TTC549 (cell line): ENCODE data around the gene SIGMAR1.

Source experiments
- FAIRE-seq: peaks from 2 replicates; lab custom pipeline; 2012; peaks lifted over from hg19 to GRCh38; lab: Jason Lieb, UNC

Gene SIGMAR1

DNA sequence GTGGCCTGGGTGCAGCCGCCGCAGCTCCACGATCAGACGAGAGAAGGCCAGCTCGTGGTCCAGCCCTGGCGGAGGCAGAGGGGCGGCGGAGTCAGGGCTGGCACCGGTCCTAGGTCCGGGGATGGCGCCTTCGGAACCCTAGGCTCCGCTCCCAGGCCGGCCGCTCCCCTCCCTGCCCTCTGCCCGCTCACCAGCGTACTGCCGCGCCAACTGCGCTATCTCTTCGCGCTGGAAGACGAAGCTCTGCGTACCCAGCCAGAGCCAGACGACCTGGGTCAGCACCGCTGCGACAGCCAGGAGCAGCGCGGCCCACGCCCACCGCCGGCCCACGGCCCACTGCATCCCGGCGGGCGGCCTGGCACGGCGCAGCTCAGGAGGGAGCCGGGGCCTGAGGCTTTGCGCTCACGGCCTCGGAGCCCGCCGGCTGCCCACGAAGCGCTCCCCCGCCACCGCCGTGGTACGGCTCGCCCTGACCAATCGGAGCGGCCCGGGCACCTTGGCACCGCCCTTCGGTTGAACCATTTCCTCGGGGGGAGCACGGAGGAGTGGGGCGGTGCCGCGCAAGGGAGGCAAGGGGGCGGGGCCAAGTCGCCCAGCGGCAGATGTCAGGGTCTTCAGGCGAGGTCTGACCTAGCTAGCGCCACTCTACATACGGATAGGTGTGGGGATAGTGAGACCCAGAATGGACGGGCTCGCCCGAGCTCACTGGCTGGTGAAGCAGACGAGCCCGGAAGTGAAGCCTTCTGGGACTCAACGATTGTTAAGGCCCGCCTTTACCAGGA lies at the start of gene SIGMAR1:
Gene SIGMAR1, minus strand, starts transcription at position 432 of the 782 bp plus-strand sequence. Its CDS starts 90 bp downstream, at position 342.
- FAIRE-seq: no peak

DNA sequence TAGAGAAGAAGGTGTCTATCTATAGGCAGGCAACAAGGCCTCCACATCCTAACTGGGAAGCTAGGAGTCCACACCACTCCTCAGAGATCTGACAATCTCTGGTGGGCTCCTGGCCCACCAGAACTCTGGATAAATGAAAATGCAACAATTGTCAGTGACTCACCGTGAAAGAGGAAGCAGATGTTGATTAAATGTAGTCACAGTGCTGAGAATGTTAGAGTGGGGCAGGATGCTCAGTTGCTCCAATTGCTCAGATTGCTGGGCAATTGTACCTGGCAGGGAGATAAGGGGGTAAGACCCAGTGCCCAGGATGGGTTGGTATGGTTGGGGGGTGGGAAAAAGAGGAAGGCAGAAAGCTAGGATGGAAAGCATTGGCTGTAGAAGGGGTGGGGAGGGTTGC lies 49.1 kb upstream of the SIGMAR1 start:
- no peak for FAIRE-seq

DNA sequence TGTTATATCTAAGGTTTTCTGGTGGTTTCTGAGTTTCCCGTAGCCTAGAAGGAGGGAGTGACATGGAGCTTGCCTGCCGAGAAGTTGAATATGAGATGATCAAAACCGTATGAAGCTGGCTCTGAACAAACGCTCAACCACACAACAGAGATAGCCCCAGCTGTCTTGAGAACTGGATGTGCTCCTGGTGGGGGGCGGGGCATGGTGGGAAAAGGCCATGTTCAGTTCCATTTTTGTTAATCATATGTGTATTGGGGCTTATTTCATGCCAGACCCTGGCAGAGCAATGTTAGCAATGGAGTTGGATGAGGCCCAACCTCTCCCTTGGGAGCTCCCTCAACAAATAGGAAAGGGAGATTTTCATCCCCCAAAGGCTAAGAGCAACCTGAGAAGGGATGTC lies 48.6 kb upstream of the SIGMAR1 start:
- no peak for FAIRE-seq

DNA sequence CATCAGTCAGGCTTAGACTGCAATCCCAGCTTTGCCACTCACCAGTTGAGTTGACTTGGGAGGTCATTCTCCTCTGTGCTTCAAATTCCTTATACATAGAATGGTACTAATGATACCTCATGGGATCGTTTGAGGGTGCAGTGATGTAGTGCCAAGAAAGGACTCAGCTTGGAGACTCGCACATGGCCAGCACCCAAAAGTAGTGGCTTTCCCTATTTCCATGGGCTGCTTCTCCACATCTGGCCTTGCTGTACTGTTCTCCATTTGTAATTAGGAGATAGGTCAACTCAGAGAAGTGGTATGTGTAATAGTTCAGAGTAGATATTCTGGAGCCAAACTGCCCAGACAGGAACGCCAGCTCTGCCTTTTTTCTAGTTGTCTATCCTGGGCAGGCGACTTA lies 48.0 kb upstream of the SIGMAR1 start:
- no peak for FAIRE-seq

DNA sequence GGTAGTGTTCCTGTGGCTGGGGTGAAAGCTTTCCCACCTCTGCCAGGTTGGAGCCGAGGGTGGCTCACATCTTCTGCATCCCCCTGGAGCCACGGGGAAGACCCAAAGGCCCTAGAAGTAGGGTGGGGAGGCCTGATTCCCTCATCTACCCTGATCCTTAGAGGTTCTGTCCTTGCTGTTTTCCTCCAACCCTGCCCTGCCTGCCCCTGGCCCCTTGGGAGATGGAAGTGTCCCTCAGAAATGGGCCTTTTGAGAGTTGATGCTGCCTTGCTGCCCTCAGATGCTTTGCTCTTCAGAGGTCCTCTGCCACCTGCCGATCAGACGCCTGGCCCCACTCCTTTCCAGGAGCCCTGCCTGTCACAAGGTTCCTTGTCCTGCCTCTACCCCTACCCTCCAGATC lies 47.2 kb upstream of the SIGMAR1 start:
- no peak for FAIRE-seq

DNA sequence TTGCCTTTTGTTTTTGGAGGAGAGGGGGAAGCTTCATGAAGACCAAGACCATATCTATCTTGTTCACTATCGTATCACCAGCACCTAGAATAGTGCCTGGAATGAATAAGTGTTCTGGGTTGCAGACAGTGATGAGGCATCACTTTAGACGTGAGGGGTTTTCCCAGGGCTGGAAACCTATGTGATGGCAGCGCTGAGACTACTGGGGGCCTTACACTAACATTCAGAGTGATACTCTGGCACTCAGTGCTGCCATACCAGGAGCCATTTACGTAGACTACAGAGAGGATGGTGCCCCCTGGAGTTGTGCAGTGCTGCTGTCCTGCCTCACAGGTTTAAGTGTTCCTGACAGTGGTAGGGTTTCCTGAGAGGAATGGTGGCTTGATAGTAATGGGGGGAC lies 46.6 kb upstream of the SIGMAR1 start:
- no peak for FAIRE-seq

DNA sequence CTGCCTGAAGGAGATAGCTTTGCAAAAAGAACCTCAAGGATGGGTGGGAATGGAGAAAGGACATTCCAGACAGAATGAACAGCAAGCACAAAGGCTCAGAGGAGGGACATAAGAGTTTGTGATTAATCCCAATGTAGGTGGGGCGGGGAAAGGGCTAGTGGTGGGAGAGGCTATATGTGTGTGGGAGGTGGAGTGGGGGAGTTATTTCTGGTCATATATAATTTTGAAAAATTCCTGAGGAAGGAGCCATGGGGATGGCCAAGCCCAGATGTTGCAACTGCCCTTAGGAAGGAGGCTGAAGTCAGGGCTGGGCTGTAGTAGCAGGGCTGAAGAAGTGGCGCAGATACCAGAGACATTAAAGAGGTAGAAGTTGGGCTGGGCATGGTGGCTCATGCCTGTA lies 38.3 kb upstream of the SIGMAR1 start:
- FAIRE-seq: no peak

DNA sequence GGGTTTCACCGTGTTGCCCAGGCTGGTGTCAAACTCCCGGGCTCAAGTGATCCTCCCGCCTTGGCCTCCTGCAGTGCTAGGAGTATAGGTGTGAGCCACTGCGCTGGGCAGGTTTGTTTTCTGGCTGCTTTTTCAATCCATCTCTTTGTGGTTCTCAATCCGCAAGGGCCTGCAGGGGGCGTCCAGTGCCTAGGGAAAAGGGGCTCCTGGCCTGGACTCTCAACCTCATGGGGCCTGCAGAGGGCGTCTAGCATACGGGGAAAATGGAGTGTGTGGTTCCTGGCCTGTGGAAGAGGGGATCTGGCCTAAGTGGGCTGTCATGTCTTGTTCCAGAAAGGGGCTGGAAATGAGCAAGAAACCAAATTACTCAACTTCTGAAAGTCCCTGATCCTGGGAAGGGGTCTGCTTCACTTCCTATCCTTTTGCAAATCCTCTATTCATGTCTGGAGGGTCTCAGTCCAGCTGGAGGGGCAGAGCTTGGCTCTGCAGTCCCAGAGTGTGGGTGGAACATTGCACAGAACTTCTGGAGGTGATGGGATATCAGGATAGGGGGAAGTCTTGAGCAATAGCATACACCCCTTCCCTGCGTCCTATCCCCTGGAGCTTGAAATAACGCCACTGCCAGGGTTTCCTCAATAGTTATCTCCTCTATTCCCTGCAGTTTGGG lies 37.6 kb upstream of the SIGMAR1 start:
- FAIRE-seq: no peak

DNA sequence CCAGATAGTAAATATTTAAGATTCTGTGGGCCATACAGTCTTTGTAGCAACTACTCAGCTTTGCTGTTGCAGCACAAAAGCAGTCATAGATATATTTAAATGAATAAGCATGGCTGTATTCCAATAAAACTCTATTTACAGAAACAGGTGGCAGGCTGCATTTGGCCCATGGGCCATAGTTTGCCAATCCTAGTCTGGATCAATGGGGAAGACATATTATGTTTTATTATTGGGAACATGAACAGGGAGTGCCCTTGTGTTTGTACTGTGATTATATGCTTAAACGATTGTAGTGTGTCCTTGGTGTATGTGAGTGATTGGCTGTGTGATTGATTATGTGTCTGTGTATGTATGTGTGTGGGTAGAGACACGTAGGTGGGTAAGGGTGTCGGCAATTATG lies 36.9 kb upstream of the SIGMAR1 start:
- FAIRE-seq: no peak

DNA sequence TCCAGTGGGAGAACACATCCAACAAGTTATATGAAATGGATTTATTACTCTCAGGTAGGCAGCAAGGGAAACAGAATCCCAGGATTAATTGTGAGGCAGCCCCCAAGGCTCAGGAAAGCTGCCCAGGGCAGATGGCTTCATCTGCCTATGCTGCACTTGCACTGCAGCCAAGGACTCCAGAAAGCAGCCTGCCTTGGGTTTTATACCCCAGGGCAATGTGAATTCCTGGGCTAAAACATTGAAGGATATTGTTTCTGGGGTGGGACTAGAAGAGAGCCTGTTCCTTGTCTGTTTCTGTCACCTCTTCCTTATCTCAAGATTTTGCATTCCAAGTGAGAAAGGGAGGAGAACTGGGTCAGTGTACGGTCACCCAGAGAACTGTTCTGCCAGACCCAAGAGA lies 33.7 kb upstream of the SIGMAR1 start:
- FAIRE-seq: no peak

DNA sequence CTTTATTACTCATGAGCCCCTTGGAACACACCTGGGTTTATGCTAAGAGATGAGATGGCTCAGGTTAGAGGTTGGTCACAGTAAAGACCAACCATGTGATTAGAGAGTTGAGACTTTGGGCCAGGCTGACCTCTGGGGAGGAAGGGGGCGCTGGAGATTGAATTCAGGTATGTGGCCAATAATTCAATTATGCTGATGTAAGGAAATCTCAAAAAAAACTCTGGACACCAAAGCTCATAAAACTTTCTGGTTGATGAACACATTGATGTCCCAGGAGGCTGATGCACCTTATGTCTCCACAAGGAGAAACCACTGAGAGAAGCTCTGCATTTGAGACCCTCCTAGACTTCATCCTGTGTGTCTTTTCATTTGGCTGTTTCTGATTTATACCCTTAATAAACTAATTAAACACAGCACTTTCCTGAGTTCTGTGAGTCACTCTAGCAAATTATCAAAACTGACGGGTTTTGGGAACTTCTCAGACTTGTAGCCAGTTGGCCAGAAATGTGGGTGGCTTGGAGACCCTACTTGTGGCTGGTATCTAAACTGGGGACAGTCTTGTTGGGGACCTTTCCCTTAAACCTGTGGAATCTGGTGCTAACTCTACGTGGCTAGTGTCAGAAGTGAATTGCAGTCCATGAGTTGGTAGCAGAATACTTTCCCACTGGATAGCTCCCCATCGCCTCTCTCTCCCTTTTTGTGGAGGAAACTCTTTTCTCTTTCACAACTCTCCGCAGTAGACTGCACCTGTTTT lies 32.4 kb upstream of the SIGMAR1 start:
- FAIRE-seq: no peak

DNA sequence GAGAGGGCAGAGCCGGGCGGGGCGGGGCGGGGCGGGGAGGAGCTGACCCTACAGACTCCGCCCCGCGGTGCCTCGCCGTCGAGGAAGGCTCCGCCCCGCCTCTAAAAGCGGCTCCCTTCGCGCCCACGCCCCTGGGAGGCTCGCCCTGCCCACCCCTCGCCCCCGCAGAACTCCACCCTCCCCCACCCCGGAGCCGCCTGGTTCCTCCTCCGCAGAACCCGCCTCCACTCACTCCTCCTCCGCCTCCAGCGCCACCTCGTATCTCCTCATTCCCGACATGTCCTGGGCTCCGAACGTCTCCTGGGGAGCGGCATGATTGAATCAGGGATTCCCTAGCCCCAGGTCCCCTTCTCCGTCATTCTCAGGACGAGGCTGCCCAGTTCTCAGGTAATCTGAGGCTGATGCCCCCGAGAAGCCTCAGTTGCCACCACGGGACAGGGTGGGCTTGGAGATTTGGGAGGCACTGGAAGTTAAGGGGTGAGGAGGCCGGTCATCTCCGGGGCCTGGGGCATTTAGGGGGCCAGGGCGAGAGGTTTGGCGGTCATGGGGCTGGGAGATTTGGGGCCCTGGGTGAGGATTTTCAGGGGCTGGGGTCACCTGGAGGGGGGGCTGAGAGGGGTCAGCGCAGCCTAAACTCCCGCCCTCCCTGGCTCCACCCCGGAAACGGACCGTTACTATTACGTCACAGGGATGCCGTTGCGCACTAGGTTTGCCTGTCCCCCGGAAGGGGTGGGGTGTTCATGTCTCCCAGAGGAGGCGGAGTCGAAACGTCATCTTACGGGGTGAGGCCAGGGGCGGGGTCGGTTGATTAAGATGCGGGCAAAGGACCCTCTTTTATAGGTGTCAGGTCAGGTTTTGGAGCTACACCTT lies 28.0 kb upstream of the SIGMAR1 start:
- no peak for FAIRE-seq

DNA sequence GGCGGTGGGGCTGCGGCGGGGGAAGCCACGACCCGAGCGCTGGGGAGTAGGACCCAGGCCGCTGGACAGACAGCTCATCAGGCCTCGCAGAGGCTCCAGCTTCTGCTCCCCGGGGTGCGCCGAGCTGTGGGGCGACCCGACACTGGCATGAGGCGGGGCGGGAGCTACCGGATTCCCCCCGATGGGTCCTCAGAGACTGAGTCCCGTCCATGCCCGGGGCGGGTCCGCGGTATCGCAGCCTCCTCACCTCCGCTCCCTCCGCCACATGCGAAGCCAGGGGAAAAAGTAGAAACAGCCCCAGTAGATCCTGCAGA lies 27.4 kb upstream of the SIGMAR1 start:
- no peak for FAIRE-seq

DNA sequence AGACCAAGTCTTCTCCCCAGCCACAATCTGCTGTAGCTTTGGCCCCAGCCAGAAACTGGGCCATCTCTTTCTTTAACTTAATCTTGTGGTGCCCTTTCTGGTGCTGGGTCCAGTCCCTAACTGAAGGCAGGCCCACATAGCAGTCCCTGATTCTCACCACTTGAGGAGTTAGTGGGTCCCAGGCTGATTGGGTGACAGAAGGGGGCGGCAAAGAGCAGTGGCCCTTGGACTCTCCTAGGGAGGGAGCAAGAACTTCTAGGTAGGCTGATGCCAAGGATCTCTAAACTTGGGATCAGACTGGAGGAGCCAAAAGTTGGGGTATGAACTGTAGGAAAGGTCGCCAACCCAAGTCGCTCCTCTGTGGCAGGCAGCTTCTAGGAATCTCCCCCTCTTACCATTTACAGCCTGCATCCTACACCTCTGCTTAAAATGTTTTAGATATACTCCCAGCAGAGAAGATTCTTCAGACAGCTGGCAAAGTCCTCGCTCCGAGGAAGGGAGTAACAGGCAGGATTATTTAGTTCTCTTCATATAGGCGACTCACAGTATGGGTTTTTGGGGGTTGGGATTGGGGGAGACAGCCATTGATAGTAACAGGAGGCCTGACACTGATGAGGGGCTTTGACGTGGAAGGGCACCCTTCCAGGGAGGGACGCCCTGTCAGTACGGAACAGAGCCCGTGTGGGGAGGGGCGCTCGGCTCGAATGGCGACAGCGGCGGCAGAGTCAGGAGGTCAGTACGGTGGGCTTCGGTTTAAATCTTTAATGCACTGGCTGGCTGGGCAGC lies 26.9 kb upstream of the SIGMAR1 start:
- FAIRE-seq: no peak

DNA sequence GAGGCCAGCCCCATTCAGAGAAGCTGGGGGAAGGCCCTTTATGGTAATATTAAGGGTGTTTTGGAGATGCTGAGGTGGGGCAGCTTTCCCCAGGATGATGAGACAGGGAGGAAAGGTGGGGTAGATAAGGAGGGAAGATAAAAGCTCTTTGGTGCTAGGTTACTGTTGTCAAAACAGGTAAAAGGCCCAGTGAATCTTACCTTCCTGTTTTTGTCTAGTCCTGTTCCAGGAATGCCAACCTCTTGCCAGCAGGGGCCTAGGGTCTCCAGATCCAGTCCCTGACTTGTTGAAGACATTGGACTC lies 25.7 kb upstream of the SIGMAR1 start:
- FAIRE-seq: no peak

DNA sequence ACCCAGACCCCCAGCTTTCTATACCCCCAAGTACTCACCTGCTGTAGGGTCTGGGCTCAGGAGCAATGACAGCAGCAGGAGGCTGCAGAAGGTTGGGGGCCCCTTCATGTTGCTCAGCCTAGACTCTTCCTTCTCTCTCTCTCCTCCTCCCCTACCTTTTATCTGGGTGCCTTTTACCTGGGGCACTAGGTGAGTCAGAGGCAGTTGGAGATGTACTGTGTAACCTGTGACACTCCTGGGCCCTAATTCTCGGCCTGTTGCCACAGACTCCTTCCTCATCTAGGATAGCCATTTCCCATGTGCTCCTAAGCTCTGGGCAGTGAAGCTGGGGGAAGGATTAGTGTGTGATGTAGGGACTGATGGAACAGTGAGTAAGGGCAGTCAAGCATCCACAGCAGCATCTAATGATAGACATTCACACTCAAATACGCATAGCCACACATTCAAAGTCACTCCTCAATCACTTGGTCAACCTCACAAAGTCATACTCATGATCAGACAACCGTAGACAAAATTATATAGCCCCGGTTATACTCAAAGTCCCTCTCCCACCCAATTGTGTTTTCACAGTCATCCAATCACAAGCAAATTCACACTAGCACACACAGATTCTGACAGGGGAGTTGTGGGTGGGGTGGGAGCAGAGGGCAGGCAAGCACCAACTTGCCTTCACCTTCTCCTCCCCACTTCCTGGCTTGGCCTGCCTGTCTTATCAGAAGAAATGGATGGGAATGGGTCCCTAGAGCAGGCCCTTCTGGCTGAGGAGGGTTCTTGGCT lies 25.1 kb upstream of the SIGMAR1 start, which contains the start of gene CCL27:
Gene CCL27, minus strand, starts transcription at position 132 of the 777 bp plus-strand sequence. Its CDS starts 24 bp downstream, at position 108.
- no peak for FAIRE-seq

DNA sequence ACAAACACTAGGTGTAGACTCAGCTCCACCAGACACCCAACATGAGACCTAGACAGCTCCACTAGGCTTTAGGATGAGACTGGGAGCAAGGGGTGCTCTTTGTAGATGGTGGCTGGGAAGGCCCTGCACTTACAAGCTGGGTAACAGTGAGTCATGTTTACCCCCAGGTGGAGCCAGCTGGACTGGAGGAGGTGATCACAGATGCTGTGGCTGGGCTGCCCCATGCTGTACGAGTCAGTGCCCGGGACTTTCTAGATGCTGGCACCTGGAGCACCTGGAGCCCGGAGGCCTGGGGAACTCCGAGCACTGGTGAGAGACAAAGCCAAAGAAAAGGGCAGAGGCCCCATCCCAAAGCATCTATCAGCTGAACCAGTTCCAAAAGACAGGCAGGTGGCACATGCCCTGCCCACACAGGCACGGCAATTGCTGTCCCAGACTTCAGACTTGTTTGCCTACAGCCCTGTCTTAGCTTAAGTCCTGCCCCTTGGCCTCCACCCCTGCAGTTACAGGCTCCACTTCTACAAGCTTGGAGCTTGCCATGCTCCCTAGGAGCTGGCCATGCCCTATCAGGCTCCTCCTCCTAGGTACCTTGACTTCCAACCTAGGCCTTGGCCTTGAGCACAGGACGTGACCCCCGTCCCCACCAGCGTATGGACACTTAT lies 22.1 kb upstream of the SIGMAR1 start:
- FAIRE-seq: no peak

DNA sequence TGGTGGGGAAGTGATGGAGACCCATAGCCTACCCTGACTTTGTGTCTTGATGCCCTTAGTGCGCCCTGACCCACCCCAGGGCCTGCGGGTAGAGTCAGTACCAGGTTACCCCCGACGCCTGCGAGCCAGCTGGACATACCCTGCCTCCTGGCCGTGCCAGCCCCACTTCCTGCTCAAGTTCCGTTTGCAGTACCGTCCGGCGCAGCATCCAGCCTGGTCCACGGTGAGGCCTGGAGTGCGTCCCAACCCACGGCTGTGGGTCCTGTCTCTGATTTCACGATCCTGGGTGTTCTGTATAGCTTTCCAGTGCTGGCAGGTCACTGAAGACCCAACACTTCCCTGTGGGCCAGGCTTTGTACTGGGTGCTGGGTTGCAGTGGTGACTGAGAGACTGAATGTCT lies 20.9 kb upstream of the SIGMAR1 start:
- FAIRE-seq: no peak

DNA sequence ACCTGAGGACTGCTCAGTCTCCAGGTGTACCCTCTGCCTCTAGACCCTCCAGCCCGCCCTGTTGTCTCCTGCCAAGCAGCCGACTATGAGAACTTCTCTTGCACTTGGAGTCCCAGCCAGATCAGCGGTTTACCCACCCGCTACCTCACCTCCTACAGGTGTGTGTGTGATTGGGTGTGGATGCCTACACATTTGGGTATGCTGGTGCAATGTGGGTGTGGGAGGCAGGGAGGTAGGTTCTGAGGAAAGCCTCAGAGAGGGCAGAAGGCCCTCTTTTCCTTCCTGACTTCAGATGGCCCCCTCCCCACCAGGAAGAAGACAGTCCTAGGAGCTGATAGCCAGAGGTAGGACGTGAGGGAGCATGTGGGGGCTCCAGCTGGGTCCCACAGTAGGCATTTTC lies 19.4 kb upstream of the SIGMAR1 start:
- FAIRE-seq: no peak

DNA sequence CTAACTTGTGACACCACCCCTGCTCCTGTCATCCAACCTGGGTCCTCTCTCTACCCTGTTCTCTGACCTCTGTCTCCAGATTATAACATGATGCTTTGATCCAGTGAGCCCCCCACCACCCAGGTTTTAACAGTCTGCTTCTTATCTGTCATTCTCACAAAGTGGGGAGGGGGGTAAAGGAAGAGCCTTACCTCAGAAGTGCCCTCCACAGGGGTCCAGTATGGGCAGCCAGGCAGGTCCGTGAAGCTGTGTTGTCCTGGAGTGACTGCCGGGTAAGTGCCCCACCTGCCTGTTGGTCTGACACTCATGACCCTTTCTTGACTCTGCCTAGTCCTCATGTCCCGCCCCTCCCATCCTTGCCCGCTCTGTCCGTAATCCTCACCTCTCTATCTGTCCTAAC lies 17.8 kb upstream of the SIGMAR1 start:
- FAIRE-seq: no peak
